ENCODE data around the gene GAK. TPM values are rescaled to one million over a fixed set of nuclear protein-coding genes. Genes with fewer than 3 reads are reported as not detected.
"Not testable (repeated sequence)": the region's sequence is repeated elsewhere in the genome, so short reads cannot be mapped to it uniquely, and the experiment has no call there.

The GAK gene
- total RNA-seq, 1 donor from 2014 or later: 89.1 TPM

GRCh38 chr4:931194-931959 lies 739 bp downstream of the GAK start:
- H3K36me3 ChIP-seq: no peaks in the 10 kb centered on the region
- peak in 1 of 2 donors; percentile 91 for DNase-seq (ENCODE audit: extremely low spot score in 2 of 2)
- peaks cover 47% of the 10 kb centered on the region for H3K4me1 ChIP-seq
- intact Hi-C loops (cut with DNase I): no loop called here
- no peaks in the 10 kb centered on the region for H3K9me3 ChIP-seq
- H3K4me3 ChIP-seq: peak overlapping the region; percentile 84 to 93
- H3K27me3 ChIP-seq: no peaks in the 10 kb centered on the region
- peak overlapping the region; percentile 85 for H3K27ac ChIP-seq
- TF ChIP-seq POLR2AphosphoS5 (IDR thresholded peaks at IDR 0.05; ENCODE audit: insufficient read depth in 1 of 2, low read depth in 1 of 2): no peak
- TF ChIP-seq POLR2A (IDR thresholded peaks at IDR 0.05): no peak
- no peak for TF ChIP-seq CTCF (IDR thresholded peaks at IDR 0.05)

GRCh38 chr4:930827-931193 lies 1.3 kb downstream of the GAK start:
- intact Hi-C loops (cut with DNase I): no loop called here
- Histone ChIP-seq H3K4me1 (peaks cover 53% of the 10 kb centered on the region), H3K36me3 (no peaks in the 10 kb centered on the region), H3K27ac (peak overlapping the region; percentile 85), H3K4me3 (peak overlapping the region; percentile 84 to 93), H3K27me3 (no peaks in the 10 kb centered on the region), H3K9me3 (no peaks in the 10 kb centered on the region)
- TF ChIP-seq POLR2AphosphoS5 (IDR thresholded peaks at IDR 0.05; ENCODE audit: insufficient read depth in 1 of 2, low read depth in 1 of 2) (no peak), POLR2A (IDR thresholded peaks at IDR 0.05) (no peak), CTCF (IDR thresholded peaks at IDR 0.05) (no peak)
- no peak for DNase-seq (ENCODE audit: extremely low spot score in 2 of 2)

GRCh38 chr4:930028-930551 lies 2.0 kb downstream of the GAK start:
- no peak for TF ChIP-seq POLR2A (IDR thresholded peaks at IDR 0.05)
- no peak for TF ChIP-seq CTCF (IDR thresholded peaks at IDR 0.05)
- no peaks in the 10 kb centered on the region for H3K9me3 ChIP-seq
- DNase-seq (ENCODE audit: extremely low spot score in 2 of 2): no peak
- intact Hi-C loops (cut with DNase I): no loop called here
- peaks cover 60% of the 10 kb centered on the region for H3K4me1 ChIP-seq
- H3K27me3 ChIP-seq: no peaks in the 10 kb centered on the region
- no peak overlapping the region for H3K27ac ChIP-seq
- peak overlapping the region in 1 of 2 donors; percentile 93 for H3K4me3 ChIP-seq
- no peaks in the 10 kb centered on the region for H3K36me3 ChIP-seq

- no peaks in the 10 kb centered on the region for H3K27me3 ChIP-seq
- intact Hi-C loops (cut with DNase I): no loop called here
- TF ChIP-seq CTCF (IDR thresholded peaks at IDR 0.05): no peak
- no peak for TF ChIP-seq POLR2AphosphoS5 (IDR thresholded peaks at IDR 0.05; ENCODE audit: insufficient read depth in 1 of 2, low read depth in 1 of 2)
- TF ChIP-seq POLR2A (IDR thresholded peaks at IDR 0.05): no peak
- H3K4me3 ChIP-seq: no peak overlapping the region
- H3K4me1 ChIP-seq: peaks cover 67% of the 10 kb centered on the region
- H3K9me3 ChIP-seq: no peaks in the 10 kb centered on the region
- no peak for DNase-seq (ENCODE audit: extremely low spot score in 2 of 2)
- H3K36me3 ChIP-seq: no peaks in the 10 kb centered on the region
- no peak overlapping the region for H3K27ac ChIP-seq
Observed at GRCh38 chr4:929096-929765, 2.9 kb downstream of the GAK start.

- DNase-seq (ENCODE audit: extremely low spot score in 2 of 2); H3K27me3 ChIP-seq; H3K36me3 ChIP-seq; H3K4me3 ChIP-seq; H3K9me3 ChIP-seq; H3K27ac ChIP-seq; intact Hi-C loops (cut with DNase I): not testable (repeated sequence)
- H3K4me1 ChIP-seq: peaks cover 65% of the 10 kb centered on the region
Observed at GRCh38 chr4:927566-927965, 4.5 kb downstream of the GAK start.

All from vagina (tissue), 2 donors.